ENCODE measurements around the gene SKI.
"Not testable (repeated sequence)": the region's sequence is repeated elsewhere in the genome, so short reads cannot be mapped to it uniquely, and the experiment has no call there.

The SKI gene

DNA sequence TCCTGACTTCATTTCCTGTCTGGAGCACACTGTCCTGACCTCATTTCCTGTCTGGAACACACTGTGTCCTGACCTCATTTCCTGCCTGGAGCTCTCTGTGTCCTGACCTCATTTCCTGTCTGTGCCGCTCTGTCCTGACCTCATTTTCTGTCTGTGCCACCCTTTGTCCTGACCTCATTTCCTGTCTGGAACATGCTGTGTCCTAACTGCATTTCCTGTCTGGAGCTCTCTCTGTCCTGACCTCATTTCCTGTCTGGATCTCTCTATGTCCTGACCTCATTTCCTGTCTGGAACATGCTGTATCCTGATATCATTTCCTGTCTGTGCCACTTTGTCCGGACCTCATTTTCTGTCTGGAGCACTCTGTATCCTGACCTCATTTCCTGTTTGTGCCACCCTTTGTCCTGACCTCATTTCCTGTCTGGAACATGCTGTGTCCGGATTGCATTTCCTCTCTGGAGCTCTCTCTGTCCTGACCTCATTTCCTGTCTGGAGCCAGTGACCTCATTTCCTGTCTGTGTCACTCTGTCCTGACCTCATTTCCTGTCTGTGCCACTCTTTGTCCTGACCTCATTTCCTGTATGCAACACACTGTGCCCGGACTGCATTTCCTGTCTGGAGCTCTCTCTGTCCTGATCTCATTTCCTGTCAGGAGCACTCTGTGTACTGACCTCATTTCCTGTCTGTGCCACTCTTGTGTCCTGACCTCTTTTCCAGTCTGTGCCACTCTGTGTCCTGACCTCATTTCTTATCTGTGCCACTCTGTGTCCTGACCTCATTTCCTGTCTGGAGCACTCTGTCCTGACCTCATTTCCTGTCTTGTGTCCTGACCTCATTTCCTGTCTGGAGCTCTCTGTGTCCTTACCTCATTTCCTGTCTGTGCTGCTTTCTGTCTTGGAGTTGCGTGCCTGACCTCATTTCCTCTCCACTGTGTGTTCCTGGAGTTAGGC lies 27.6 kb downstream of the SKI start:
- H3K27ac ChIP-seq, result peak overlapping the region; percentile 69 to 81
- DNase-seq (ENCODE audit: low spot score), result no peak
- H3K4me3 ChIP-seq, result no peak overlapping the region
- no peak for TF ChIP-seq CTCF (IDR thresholded peaks at IDR 0.05)

DNA sequence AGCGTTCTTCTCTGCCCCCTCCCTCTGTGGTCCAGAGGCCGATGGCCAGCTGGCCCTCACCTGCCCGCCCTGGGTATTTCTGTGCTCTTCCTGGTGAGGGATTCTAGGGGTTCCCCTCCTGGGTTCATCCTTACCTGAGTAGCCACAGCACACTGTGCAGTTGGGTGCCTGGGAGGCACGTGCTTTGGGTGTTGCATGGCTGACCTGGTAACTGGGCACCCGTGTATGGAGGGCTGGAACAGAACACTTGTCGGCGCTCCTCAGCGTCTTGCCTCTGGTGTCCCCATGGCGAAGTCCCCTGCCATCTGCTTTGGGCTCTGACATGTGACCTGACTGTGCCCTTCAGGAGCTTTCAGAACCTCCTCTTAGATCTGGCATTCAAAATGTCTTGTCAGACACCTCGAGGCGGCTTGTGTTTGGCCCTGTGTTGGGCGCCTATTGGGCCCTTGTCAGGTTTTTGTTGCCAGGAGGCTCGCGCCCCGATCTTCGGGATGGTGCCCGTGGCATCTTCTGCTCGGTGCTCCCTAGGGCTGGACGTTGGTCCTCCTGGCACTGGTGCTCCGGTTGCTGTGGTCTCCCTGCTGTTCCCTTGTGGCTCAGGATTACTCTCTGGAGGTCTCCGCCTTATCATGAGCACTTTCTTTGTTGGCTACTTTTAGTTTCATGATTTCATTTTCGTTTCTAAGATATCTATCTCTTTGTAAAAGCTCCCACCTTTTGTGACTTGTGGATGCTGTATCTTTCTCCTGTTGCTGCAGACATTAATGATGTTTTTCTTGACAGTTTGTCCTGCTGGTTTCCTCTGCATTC lies 28.5 kb downstream of the SKI start:
- TF ChIP-seq CTCF (IDR thresholded peaks at IDR 0.05), result no peak
- Histone ChIP-seq H3K4me3 (no peak overlapping the region), H3K27ac (peak overlapping the region; percentile 69 to 81)
- DNase-seq (ENCODE audit: low spot score), result no peak

DNA sequence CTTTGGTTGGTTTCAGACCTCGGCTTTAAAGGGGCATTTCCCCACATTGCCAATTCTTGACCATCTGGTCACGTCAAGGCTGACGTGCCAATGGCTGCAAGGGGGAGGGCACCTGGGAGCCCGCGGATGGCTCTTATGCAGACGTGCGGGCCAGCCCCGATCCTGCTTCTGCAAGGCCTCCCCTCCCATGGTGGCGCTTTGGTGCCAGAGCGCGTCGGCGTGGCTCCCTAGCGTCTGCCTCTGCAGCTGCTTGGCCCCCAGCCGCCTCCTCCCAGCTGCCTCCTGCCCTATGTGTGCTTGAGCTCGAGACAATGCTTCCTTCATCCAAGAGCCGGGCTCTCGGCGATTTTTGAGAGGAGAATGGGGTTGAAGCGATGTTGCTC lies 29.1 kb downstream of the SKI start:
- no peak for DNase-seq (ENCODE audit: low spot score)
- Histone ChIP-seq H3K4me3 (no peak overlapping the region), H3K27ac (no peak overlapping the region)
- TF ChIP-seq CTCF (IDR thresholded peaks at IDR 0.05), result no peak

- H3K4me3 ChIP-seq, result peak overlapping the region; percentile 35
- no peak for TF ChIP-seq CTCF (IDR thresholded peaks at IDR 0.05)
- no peak for DNase-seq (ENCODE audit: low spot score)
- peak overlapping the region; percentile 19 to 26 for H3K27ac ChIP-seq
Observed at GRCh38 chr1:2258122-2258681, 30.1 kb downstream of the SKI start.

GRCh38 chr1:2258996-2259395 lies 30.9 kb downstream of the SKI start:
- Histone ChIP-seq H3K27ac (peak overlapping the region in 1 of 2 donors; percentile 26), H3K4me3 (no peak overlapping the region)
- no peak for TF ChIP-seq CTCF (IDR thresholded peaks at IDR 0.05)
- DNase-seq (ENCODE audit: low spot score), result no peak

DNA sequence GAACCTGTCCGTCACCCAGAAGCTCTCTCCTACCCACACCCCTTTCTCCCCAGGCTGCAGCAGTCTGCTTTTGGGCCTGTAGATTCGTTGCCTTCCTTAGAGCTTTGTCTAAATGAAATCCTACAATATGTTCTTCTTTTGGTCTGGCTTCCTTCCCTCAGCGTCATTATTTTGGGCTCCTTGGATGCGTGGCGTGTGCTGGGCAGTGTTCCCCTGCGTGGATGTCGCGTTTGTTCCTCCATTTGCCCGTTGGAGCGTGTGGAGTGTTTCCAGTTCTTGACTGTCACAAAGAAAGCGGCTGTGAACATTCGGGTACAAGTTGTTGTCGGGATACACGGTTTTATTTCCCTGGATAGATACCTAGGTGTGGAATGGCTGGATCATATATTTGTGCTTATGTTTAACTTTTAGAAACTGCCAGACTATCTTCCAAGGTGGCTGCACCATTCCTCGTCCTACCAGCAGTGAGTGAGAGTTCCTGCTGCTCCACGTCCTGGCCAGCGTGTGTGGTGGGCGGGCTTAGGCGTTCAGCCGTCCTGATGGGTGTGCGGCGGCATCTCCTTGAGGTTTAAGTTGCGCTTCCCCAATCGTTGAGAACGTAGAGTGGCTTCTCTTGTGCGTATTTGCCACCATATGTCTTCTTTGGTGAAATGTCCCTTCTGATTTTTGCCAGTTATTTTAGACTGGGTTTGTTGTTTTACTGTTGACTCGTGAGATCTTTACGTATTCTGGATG lies 31.7 kb downstream of the SKI start:
- TF ChIP-seq CTCF (IDR thresholded peaks at IDR 0.05), result no peak
- DNase-seq (ENCODE audit: low spot score), result no peak
- Histone ChIP-seq H3K27ac (no peak overlapping the region), H3K4me3 (no peak overlapping the region)

GRCh38 chr1:2260470-2260869 lies 32.4 kb downstream of the SKI start:
- not testable (repeated sequence) for H3K4me3 ChIP-seq; DNase-seq (ENCODE audit: low spot score); H3K27ac ChIP-seq
